ENCODE data around the gene SCLY.

The SCLY gene

DNA sequence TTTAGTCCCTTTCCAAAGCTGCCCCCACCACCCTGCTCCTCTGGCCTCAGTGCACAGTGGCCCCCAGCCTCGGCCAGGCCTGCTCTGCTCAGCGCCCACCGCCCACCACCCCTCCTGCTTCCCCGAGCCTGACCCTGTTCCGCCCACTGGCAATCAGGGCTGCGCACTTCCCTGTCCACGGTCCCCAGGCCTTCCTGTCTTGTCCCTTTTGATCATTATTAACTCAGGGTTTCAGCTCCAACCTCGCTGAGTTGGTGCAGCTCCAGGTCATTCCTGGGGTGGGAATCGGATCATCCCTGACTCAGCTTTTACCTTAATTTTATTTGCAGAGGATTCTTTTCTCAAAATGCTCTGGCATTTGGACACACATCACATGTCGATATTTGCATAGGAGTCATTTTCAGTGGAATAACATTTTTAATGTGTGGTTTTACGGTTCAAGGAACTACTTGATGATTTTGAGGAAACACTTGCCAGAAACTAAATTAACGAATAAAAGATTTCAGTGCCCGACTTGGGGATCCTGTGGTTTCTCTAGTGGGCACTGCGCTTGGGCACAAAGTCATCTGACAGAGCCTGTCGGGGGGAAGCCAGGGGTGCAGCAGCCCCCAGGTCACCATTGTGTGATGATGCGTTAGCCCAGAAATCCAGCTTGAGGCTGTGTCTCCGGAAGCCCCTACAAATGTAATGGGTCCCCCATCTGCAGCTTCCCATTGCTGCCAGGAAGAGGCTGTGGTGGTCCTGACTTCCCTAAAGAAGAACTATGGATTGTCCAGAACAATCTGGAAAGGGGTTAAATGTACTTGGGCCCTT, 38.3 kb downstream of the SCLY start:
- DNase-seq (ENCODE audit: low spot score), result no peak
- no peak for TF ChIP-seq CTCF (IDR thresholded peaks at IDR 0.05; ENCODE audit: extremely low read depth, insufficient read depth, missing control alignments)
- in situ Hi-C loops (cut with MboI; ENCODE audit: low pct_unique_long_range_greater_than_20kb, low sequenced_read_pairs, unreplicated experiment), result no loop called here

DNA sequence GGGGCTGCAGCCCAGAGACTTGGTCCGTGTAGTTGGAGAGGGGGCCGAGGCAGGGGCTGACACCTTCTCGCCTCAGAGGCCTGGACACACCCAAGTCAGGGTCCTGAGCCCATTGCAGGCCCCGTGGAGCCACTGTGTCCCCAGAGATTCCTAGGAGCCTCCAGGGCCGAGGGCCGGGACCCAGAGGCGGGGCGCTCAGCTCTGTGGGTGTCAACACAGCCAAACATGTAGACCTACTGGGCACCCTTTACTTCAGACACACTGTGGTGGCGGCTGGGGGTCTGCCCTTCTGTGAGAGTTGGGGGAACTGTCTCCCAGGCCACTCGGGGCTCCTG, 38.9 kb downstream of the SCLY start:
- TF ChIP-seq CTCF (IDR thresholded peaks at IDR 0.05; ENCODE audit: extremely low read depth, insufficient read depth, missing control alignments), result no peak
- no peak for DNase-seq (ENCODE audit: low spot score)
- in situ Hi-C loops (cut with MboI; ENCODE audit: low pct_unique_long_range_greater_than_20kb, low sequenced_read_pairs, unreplicated experiment), result no loop called here

DNA sequence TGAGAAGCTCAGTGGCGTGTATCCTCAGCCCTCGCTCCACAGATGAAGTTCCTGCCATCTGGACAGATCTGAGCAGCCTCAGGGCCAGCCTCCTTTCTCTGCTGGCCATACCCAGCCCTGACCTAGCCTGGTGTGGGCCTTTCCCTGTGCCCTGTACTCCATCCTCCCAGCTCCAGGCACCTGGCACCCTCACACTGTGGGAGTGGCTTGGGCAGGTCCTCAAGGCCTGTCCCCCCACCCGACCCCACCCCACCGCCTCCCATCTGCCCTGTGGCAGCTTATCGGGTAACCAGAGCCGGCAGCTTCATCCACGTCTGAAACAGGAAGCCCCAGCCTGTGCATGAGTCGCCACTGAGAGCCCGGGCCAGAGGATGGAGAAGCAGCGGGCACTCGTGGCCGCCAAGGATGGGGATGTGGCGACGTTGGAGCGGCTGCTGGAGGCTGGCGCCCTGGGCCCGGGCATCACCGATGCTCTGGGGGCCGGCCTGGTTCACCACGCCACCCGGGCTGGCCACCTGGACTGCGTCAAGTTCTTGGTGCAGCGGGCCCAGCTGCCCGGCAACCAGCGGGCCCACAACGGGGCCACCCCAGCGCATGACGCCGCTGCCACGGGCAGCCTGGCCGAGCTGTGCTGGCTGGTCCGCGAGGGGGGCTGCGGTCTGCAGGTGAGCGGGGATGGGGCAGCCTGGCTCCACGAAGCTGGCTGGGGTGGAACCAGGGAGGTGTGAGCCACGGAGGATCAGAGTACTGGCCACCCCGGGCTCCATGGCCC, 39.4 kb downstream of the SCLY start, which contains the start of gene ESPNL:
ESPNL (plus strand) TSS at position 292 of the 772 bp plus-strand sequence; CDS start at position 372, 80 bp downstream.
- TF ChIP-seq CTCF (IDR thresholded peaks at IDR 0.05; ENCODE audit: extremely low read depth, insufficient read depth, missing control alignments), result no peak
- in situ Hi-C loops (cut with MboI; ENCODE audit: low pct_unique_long_range_greater_than_20kb, low sequenced_read_pairs, unreplicated experiment), result no loop called here
- no peak for DNase-seq (ENCODE audit: low spot score)

DNA sequence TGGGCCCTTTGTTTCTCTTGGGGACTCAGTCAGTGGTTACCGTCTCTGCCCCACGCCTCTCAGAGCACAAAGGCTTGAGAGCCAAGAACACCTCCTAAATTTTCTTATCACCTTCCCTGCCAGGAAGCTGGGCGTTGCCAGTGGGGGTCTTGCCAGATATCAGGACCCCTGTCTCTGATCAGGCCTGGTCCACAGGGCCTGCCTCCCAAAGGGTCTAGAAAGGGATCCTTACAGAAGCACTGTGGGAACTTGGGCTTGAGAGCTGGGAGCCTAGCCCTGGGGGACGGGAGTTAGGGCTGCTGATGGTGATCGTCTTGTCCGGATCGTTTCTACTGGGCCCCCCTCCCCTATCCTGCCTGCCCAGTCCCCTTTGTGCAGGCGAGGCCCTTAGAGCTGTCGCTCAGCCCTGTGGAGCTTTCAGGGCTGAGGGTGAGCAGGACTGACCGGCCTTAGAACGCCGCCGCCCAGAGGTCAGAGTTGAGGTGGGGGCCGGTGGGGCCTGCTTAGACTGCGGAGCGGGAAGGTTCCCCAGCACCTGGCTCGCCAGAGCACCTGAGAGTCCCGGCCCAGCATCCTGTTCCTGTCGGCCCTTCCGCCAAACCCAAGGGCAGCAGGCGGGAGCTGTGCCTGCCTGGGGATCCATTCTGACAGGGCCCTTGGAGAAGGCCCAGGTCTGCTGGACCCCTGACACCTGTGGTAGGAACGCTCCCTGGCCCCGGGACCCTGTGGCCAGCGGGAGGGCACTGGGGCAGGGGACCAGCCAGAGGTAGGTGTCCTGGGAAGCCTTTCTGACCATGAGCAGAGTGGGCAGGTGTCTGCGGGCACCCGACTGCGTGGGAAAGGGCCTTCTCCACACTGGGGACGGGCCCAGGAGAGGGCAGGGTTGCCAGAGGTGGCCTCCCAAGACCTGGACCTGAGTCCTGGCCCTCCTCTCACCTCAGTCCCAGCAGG, 40.3 kb downstream of the SCLY start:
- TF ChIP-seq CTCF (IDR thresholded peaks at IDR 0.05; ENCODE audit: extremely low read depth, insufficient read depth, missing control alignments), result no peak
- DNase-seq (ENCODE audit: low spot score), result no peak
- in situ Hi-C loops (cut with MboI; ENCODE audit: low pct_unique_long_range_greater_than_20kb, low sequenced_read_pairs, unreplicated experiment), result no loop called here

DNA sequence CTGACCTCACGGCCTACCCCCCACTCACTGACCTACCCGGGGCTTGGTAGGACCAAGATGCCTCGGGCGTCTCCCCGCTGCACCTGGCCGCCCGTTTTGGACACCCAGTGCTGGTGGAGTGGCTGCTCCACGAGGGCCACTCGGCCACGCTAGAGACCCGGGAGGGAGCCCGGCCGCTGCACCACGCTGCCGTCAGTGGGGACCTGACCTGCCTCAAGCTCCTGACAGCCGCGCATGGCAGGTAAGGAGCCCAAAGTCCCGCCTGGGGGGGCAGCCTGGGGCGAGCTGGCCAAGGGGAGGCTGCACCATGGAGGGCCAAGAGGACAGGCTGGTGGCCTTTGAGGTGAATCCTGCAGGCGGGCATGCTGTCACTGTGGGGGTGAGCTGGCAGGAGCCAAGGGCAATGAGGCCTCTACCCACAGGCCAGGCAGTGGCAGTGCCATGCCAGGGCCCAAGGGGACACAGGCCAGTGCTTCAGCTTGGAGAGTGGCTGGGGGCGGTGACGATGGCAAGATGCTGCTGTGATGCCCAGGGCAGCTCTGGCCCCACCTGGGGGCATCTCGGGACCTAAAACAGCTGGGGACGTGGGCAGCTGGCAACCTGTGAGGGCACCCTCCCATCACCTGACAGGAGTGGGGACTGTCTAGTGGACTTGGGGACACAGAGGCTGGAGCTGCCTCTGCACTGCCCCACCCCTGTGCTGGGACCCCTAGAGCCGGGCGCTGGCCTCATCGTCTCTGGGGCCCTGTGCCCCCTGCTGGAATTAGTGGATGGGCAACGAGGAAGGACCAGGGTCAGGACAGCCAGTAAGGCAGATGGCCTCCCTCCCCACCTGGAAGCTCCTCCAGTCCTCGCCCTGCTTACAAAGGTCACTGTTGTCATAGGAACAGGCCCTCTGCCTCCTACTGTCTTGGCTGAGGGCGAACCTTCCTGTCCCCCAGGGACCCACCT, 41.4 kb downstream of the SCLY start:
- TF ChIP-seq CTCF (IDR thresholded peaks at IDR 0.05; ENCODE audit: extremely low read depth, insufficient read depth, missing control alignments), result no peak
- DNase-seq (ENCODE audit: low spot score), result no peak
- in situ Hi-C loops (cut with MboI; ENCODE audit: low pct_unique_long_range_greater_than_20kb, low sequenced_read_pairs, unreplicated experiment), result no loop called here
